DOHH2 (cell line): Measurements from ENCODE around the gene SS18L1.

ENCODE experiments used
- CTCF ChIP-seq: fragments of 200-600 bp; sonication (generic); IDR thresholded peaks from one replicate; pipeline ENCODE4 v1.5.1; 2014; ENCODE audit warnings: antibody characterized with exemption, mild to moderate bottlenecking, low read depth, low read length; ENCODE audit not compliant: poor library complexity, severe bottlenecking
- EZH2phosphoT487 ChIP-seq: fragments of 200-600 bp; sonication (generic); IDR thresholded peaks from 2 replicates; pipeline ENCODE4 v1.6.1; 2017; ENCODE audit warnings: borderline replicate concordance, mild to moderate bottlenecking, antibody characterized with exemption, low read length, moderate library complexity, mixed read lengths

- TF ChIP-seq CTCF: no peak
- no peak for TF ChIP-seq EZH2phosphoT487
Measured at GRCh38 chr20:62170536-62170935, 27.0 kb downstream of the SS18L1 start.
